ENCODE data around the gene MRPL21. TPM values are rescaled to one million over a fixed set of nuclear protein-coding genes. Genes with fewer than 3 reads are reported as not detected.

Gene MRPL21
- total RNA-seq, result 66.4 and 69.3 TPM in 2 replicates

DNA sequence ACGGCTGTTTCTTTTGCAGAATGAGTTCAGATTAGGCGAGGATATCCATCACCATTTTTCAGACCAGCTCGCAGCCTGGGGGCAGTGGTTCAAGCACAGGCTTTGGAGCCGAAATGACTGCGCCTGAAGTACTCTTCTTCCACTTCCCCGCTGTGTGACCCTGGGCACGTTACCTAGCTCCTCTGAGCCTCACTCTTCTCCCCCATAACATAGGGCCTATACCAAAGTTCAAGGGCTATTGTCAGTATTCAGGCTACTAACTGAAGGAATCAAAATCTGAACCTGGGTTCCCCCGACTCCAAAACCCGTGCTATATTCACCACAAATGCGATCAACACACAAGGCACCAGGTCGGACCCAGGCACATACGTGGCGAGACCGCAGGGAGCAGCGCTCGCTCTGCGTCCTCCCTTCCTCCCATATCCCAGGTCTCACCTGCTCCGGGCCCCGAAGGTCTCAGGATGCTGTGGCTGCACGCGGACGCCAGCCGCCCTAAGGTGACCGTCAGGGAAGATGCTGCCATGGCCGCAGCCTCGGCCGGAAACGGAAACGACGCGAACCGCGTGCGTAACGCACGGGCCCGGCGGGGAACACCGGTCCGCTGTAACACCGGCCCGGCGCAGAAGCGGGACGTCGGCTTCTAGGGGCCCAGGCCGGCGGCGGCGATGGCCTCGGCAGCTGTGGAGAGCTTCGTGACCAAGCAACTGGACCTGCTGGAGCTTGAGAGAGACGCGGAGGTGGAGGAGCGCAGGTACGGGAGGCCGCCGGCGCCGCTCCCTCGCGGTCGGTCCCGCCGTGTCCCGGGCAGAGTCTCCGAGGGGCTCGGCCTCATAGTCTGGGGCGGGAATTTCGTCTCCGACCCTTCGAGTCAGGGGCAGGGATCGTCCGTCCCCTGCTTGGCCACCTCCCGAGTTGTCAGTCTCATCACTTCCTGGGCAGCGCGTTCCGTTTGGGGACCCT lies at the start of gene MRPL21, which contains the start of gene IGHMBP2:
TSS of gene MRPL21 (minus strand) at position 545 of the 960 bp plus-strand sequence. CDS start at position 523, 22 bp downstream.
TSS of gene IGHMBP2 (plus strand) at position 604 of the 960 bp plus-strand sequence. CDS start at position 666, 62 bp downstream.

DNA sequence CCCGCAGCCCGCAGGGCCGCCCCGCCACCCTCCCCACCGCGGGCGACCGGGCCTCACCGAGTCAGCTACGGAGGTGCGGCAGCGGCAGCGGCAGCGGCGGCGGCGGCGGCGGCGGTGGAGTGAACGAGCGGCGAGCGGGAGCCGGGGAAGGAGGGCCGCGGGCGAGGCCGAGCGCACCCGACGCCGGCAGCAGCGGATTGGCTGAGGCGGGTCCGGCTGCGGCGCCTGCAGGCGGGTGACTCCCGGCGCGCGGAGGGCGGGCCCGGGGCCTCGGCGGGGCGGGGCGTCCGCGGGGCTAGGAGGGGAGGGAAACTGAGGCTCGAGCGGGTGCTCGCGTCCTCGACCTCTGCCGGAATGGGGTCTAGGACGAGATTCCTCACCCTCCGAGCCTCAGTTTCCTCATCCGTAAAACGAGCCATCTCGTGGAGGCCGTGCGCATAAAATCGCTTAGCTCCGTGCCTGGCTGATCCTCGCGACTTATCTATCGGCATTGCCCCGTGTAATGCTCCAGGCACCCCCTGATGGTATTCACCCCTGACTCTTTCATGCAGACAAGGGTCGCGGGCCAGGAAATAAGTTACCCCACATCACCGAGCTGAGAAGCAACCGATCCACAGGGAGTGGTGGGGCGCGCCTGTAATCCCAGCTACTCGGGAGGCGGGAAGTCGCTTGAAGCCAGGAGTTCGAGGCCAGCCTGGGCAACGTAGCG lies 61.8 kb downstream of the MRPL21 start, which contains the start of gene CPT1A:
TSS of gene CPT1A (minus strand) at position 199 of the 709 bp plus-strand sequence. CDS start 26,442 bp downstream, outside the sequence.

Other genes with a start within 250 kb of the MRPL21 start
- 13.1 and 17.3 TPM in 2 replicates for gene GAL, start 219.3 kb downstream of the MRPL21 start, total RNA-seq
- 3.4 and 4.0 TPM in 2 replicates for gene TESMIN, start 152.3 kb downstream of the MRPL21 start, total RNA-seq
- gene CPT1A, start 61.9 kb downstream of the MRPL21 start, total RNA-seq, result 5.8 and 5.9 TPM in 2 replicates
- gene IGHMBP2, start 59 bp upstream of the MRPL21 start, total RNA-seq, result 8.4 and 8.5 TPM in 2 replicates
- gene MRGPRD, start 77.2 kb upstream of the MRPL21 start, total RNA-seq, result not detected in 2 replicates
- 43.1 and 43.2 TPM in 2 replicates for gene MRGPRF, start 109.4 kb upstream of the MRPL21 start, total RNA-seq
- 5.2 and 9.1 TPM in 2 replicates for gene TPCN2, start 145.1 kb upstream of the MRPL21 start, total RNA-seq

Data from bronchus fibroblast of lung (primary cell).